Sigmoid colon (tissue), 4 donors: ENCODE results near the gene DIS3L2.

Experiments
- CTCF ChIP-seq, 4 experiments: fragments of 450-650 bp in 3 of 4; fragments of 200-600 bp in 1 of 4; IDR thresholded peaks; one replicate each; pipeline ENCODE4 v1.5.1; 2016 to 2019; ENCODE audit warnings: antibody characterized with exemption in 4 of 4, mild to moderate bottlenecking in 3 of 4, moderate library complexity in 2 of 4
- EP300 ChIP-seq, 4 donors: sonication (generic); formaldehyde crosslinking; IDR thresholded peaks; one replicate each; pipeline ENCODE4 v1.6.1; 2017; ENCODE audit warnings: antibody characterized with exemption in 4 of 4
- POLR2A ChIP-seq, 2 donors: fragments of 450-650 bp; IDR thresholded peaks; one replicate each; pipeline ENCODE4 v1.6.1; 2016; ENCODE audit warnings: antibody characterized with exemption in 2 of 2, mild to moderate bottlenecking in 2 of 2, moderate library complexity in 2 of 2
- POLR2AphosphoS5 ChIP-seq, 4 donors: sonication (generic); formaldehyde crosslinking; IDR thresholded peaks; one replicate each; pipeline ENCODE4 v1.6.1; 2017; ENCODE audit warnings: antibody characterized with exemption in 4 of 4

DNA sequence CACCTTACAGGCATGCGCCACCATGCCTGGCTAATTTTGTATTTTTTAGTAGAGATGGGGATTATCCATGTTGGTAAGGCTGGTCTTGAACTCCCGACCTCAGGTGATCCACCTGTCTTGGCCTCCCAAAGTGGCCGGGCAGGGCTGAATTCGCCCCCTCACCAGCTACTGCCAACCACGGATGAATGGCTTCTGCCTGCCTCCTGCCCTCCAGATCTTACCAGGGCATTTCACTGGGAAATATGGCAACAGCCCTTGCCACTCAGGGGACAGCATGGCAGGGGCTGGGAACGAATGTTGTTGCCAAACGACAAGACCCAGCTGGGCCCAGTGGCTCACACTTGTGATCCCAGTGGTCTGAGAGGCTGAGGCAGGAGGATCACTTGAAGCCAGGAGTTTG, 415.2 kb downstream of the DIS3L2 start:
- no peak for TF ChIP-seq CTCF (IDR thresholded peaks at IDR 0.05)
- TF ChIP-seq POLR2A (IDR thresholded peaks at IDR 0.05) = no peak
- TF ChIP-seq POLR2AphosphoS5 (IDR thresholded peaks at IDR 0.05) = no peak
- no peak for TF ChIP-seq EP300 (IDR thresholded peaks at IDR 0.05)
